GM13977 (cell line): ENCODE data around the gene ZNF485.
"Not testable (repeated sequence)": the region's sequence is repeated elsewhere in the genome, so short reads cannot be mapped to it uniquely, and the experiment has no call there.

Experiments used
- DNase-seq: peaks from one replicate; pipeline ENCODE4 v3.0.0; 2012; ENCODE audit warnings: low spot score
- CTCF ChIP-seq: IDR thresholded peaks from 2 replicates; pipeline ENCODE4 v1.5.1; 2012; ENCODE audit warnings: mild to moderate bottlenecking, control low read depth; ENCODE audit not compliant: insufficient read depth; ENCODE audit errors: extremely low read depth, missing control alignments
- in situ Hi-C: fragments of 300-500 bp; cut with MboI; formaldehyde crosslinking; loops from one replicate; pipeline ENCODE4 v1.12.0; 2022; ENCODE audit warnings: low sequenced_read_pairs, low pct_unique_long_range_greater_than_20kb, mixed read lengths, inconsistent platforms; ENCODE audit not compliant: unreplicated experiment

ZNF485 gene

GRCh38 chr10:43574906-43575305, 31.3 kb upstream of the ZNF485 start:
- no peak for DNase-seq
- in situ Hi-C loops, result no loop called here
- TF ChIP-seq CTCF, result no peak

- TF ChIP-seq CTCF, result no peak
- DNase-seq, result no peak
- in situ Hi-C loops, result no loop called here
Observed at GRCh38 chr10:43576062-43576461, 30.2 kb upstream of the ZNF485 start.

- in situ Hi-C loops, result no loop called here
- DNase-seq, result no peak
- TF ChIP-seq CTCF, result no peak
Observed at GRCh38 chr10:43576580-43576979, 29.7 kb upstream of the ZNF485 start.

GRCh38 chr10:43584051-43584450, 22.2 kb upstream of the ZNF485 start:
- in situ Hi-C loops, result no loop called here
- no peak for TF ChIP-seq CTCF
- DNase-seq, result no peak

- in situ Hi-C loops, result no loop called here
- no peak for DNase-seq
- no peak for TF ChIP-seq CTCF
Observed at GRCh38 chr10:43585046-43585445, 21.2 kb upstream of the ZNF485 start.

- no peak for DNase-seq
- in situ Hi-C loops, result no loop called here
- no peak for TF ChIP-seq CTCF
Observed at GRCh38 chr10:43585981-43586729, 20.1 kb upstream of the ZNF485 start.

GRCh38 chr10:43586730-43587115, 19.5 kb upstream of the ZNF485 start:
- not testable (repeated sequence) for DNase-seq

More at GRCh38 chr10:43586730-43587115, 19.5 kb upstream of the ZNF485 start:
- in situ Hi-C loops, result not testable (repeated sequence)
